Embryonic facial prominence (tissue), 1 donor: ENCODE results near the gene RBBP4.

Experiments used
- DNase-seq: peaks from one replicate; pipeline ENCODE4 v3.0.0-alpha.2; 2016; ENCODE audit errors: extremely low spot score

The RBBP4 gene

GRCh38 chr1:32719681-32720275, 68.8 kb downstream of the RBBP4 start:
- no peak for DNase-seq

DNA sequence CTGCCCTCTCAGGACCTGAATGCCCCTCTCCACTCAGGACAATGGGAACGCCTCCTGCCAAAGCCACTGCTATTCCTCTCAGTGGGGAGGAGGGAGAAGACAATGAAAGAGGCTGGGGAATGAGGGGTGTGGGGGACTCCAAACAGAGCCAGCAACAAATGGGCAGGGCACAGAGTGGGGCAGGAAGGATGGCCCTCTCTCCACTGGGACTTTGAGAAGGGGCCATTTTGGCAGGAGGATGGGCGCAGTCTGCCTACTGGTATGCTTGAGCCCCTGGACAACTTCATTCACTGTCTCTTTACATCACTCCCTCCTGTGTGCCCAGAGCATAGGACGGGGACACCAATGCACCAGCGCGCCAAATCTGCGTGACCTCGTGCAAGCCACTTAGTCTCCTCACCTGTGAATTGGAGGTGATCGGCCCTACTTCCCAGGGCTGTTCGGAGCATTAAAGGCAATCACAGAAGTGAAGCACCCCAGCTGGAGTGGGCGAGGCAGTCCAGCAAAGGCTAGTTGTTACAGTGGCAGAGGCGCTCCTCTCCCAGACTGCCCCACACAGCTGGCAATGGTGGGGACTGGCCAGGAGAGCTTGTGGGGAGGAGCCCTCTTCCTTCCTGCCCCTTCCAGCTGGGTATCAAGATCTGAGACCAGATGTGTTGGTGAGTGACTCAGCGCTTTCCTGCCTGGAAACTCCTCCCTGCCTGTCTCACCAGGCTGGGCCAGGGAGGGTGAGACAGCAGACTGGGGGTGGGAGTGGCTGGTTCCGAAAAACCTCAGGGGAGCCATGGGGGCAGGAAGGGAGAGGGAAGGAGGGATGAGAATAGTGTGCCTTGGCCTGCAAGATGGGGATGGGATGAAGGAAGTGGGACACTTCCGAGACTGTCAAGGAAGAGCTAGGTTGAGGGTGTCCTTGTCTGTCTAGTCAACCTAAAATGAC, 73.9 kb downstream of the RBBP4 start:
- no peak for DNase-seq

- no peak for DNase-seq
These were observed 74.6 kb downstream of the RBBP4 start for GRCh38 chr1:32725615-32725982.

DNA sequence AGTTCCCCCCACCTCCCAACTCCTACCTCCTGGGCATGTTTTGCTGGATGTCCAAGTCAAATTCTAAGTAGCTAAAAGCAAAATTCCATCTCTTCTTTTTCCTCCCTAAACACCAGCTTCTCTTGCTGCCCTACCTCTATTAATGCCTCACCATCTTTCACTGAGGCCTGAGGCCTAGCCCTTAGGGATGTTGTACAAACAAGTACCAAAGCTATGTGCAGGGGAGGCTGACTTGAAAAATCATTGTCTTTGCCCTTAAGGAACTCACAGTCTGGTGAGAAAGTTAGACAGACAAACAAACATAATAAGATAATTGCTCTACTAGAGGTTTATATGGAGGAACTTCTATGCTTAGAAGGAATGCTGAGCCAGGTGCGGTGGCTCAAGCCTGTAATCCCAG, 76.9 kb downstream of the RBBP4 start:
- no peak for DNase-seq

- no peak for DNase-seq
These were observed 77.5 kb downstream of the RBBP4 start for GRCh38 chr1:32728413-32729077.

GRCh38 chr1:32729254-32730046, 78.4 kb downstream of the RBBP4 start:
- no peak for DNase-seq

GRCh38 chr1:32733582-32734321, 82.7 kb downstream of the RBBP4 start:
- no peak for DNase-seq
